Transverse colon (tissue), 4 donors: ENCODE results near the gene GNPDA2. TPM values are rescaled to one million over a fixed set of nuclear protein-coding genes. Genes with fewer than 3 reads are reported as not detected.

Experiments
- DNase-seq: peaks from one replicate; pipeline ENCODE4 v3.0.0-alpha.2; 2019
- H3K27ac ChIP-seq, 4 donors: fragments of 200-600 bp; sonication (generic); 2 replicates each; pipeline ENCODE4 v1.5.1; 2016 to 2018; ENCODE audit warnings: inconsistent platforms in 4 of 4
- H3K27me3 ChIP-seq: fragments of 200-600 bp; sonication (generic); 2 replicates; pipeline ENCODE4 v1.5.1; 2017; ENCODE audit warnings: inconsistent platforms
- H3K36me3 ChIP-seq, 4 donors: fragments of 200-600 bp; sonication (generic); 2 replicates each; pipeline ENCODE4 v1.5.1; 2017 to 2019; ENCODE audit warnings: inconsistent platforms in 4 of 4
- H3K4me1 ChIP-seq, 4 donors: fragments of 200-600 bp; sonication (generic); 2 replicates each; pipeline ENCODE4 v1.5.1; 2017 to 2020; ENCODE audit warnings: inconsistent platforms in 4 of 4
- H3K4me3 ChIP-seq, 4 donors: fragments of 200-600 bp; sonication (generic); 1 replicate in 1 of 4; 2 replicates in 3 of 4; pipeline versions ENCODE4 v1.5.1 to v1.6.1; 2017 to 2019; ENCODE audit warnings: inconsistent platforms in 4 of 4
- H3K9me3 ChIP-seq, 2 donors: fragments of 200-600 bp; sonication (generic); 2 replicates each; pipeline ENCODE4 v1.5.1; 2017 to 2019; ENCODE audit warnings: inconsistent platforms in 2 of 2
- CTCF ChIP-seq, 5 experiments: fragments of 200-600 bp in 3 of 5; fragments of 450-650 bp in 2 of 5; sonication (generic) in 3 of 5; IDR thresholded peaks; 1 replicate in 2 of 5; 2 replicates in 3 of 5; pipeline ENCODE4 v1.5.1; 2016 to 2017; ENCODE audit warnings: antibody characterized with exemption in 5 of 5, inconsistent platforms in 3 of 5, mild to moderate bottlenecking in 2 of 5, moderate library complexity in 1 of 5
- EP300 ChIP-seq: sonication (generic); formaldehyde crosslinking; IDR thresholded peaks from one replicate; pipeline ENCODE4 v1.6.1; 2017; ENCODE audit warnings: antibody characterized with exemption, low read depth
- POLR2A ChIP-seq: fragments of 450-650 bp; IDR thresholded peaks from one replicate; pipeline ENCODE4 v1.6.1; 2016; ENCODE audit warnings: antibody characterized with exemption, mild to moderate bottlenecking, moderate library complexity
- POLR2AphosphoS5 ChIP-seq, 3 donors: sonication (generic); formaldehyde crosslinking; IDR thresholded peaks; one replicate each; pipeline ENCODE4 v1.6.1; 2016; ENCODE audit warnings: antibody characterized with exemption in 3 of 3
- WGBS, 2 donors: methylation state at CpG; one replicate each; pipeline ENCODE4 v1.1.5; 2018; ENCODE audit warnings: low coverage in 1 of 2; 5-methylcytosine and 5-hydroxymethylcytosine counted together
- in situ Hi-C, 4 donors: fragments of 200-750 bp; cut with MboI; loops; one replicate each; pipeline versions ENCODE4 v1.15.0 to v1.15.1; 2017; ENCODE audit warnings: low sequenced_read_pairs in 3 of 4, low pct_ligation_motif_present in 1 of 4, low pct_unique_long_range_greater_than_20kb in 1 of 4
- intact Hi-C: fragments of 100-400 bp; cut with DNase I; formaldehyde crosslinking; loops from one replicate; pipeline ENCODE4 v1.15.1; 2023; ENCODE audit warnings: low total_unique reads
- total RNA-seq, 4 donors: library from RNA; depleted of rRNA; stranded (reverse); fragments of >200 nt; gene quantifications; one replicate each; pipeline ENCODE4 v1.1.0, GENCODE V29; 2016

GNPDA2 gene
- total RNA-seq, 4 donors from 2014 or later: 2.2 to 16.3 (median 8.7) TPM

- Histone ChIP-seq H3K27me3 (no peaks in the 10 kb centered on the region), H3K36me3 (no peaks in the 10 kb centered on the region), H3K4me1 (no peaks in the 10 kb centered on the region), H3K9me3 (no peaks in the 10 kb centered on the region), H3K4me3 (no peak overlapping the region), H3K27ac (no peak overlapping the region)
- TF ChIP-seq POLR2A: no peak
- no peak for TF ChIP-seq EP300
- no peak for TF ChIP-seq CTCF (IDR thresholded peaks at IDR 0.05)
- no peak for TF ChIP-seq POLR2AphosphoS5 (IDR thresholded peaks at IDR 0.05)
- no peak for DNase-seq
- in situ Hi-C loops (no loop called here), intact Hi-C loops (no loop called here)
- 42 to 50% methylated on average over 3 of the region's 3 CpGs for WGBS, 2 donors
These were observed 66.0 kb downstream of the GNPDA2 start for GRCh38 chr4:44660396-44660795.

- H3K4me3 ChIP-seq: no peak overlapping the region
- 83% methylated on average over 1 of the region's 1 CpG; no CpG with 5 or more reads in 1 of the 2 donors for WGBS, 2 donors
- no peak for DNase-seq
- H3K36me3 ChIP-seq: no peaks in the 10 kb centered on the region
- in situ Hi-C loops: no loop called here
- intact Hi-C loops: loop anchor here (5.0 kb wide), 1 partner anchor 1830 kb away; no protein-coding TSS in a partner anchor
- no peaks in the 10 kb centered on the region for H3K4me1 ChIP-seq
- TF ChIP-seq EP300 (no peak), POLR2A (no peak), POLR2AphosphoS5 (IDR thresholded peaks at IDR 0.05) (no peak), CTCF (IDR thresholded peaks at IDR 0.05) (no peak)
- no peak overlapping the region for H3K27ac ChIP-seq
- no peaks in the 10 kb centered on the region for H3K27me3 ChIP-seq
- no peaks in the 10 kb centered on the region for H3K9me3 ChIP-seq
These were observed 74.4 kb downstream of the GNPDA2 start for GRCh38 chr4:44652002-44652401.

Other genes with a start within 250 kb of the GNPDA2 start
- gene YIPF7, start 74.9 kb downstream of the GNPDA2 start, total RNA-seq: not detected
- 10 to 100 TPM; 13.5 to 49.8 (median 20.0) TPM for gene GUF1, start 48.1 kb downstream of the GNPDA2 start, total RNA-seq